WTC11 (cell line): ENCODE measurements around the gene SAG.

Experiments
- CBFB ChIP-seq: sonication (generic); formaldehyde crosslinking; IDR thresholded peaks from 2 replicates; pipeline ENCODE4 v1.8.1; 2022; ENCODE audit warnings: mild to moderate bottlenecking, low read depth, missing genetic modification reagents
- NFYB ChIP-seq: sonication (generic); formaldehyde crosslinking; conservative IDR thresholded peaks from 2 replicates; pipeline ENCODE4 v1.8.0; 2022; ENCODE audit warnings: low read depth, missing genetic modification reagents
- NR2C2 ChIP-seq: sonication (generic); formaldehyde crosslinking; IDR thresholded peaks from 2 replicates; pipeline ENCODE4 v1.8.0; 2022; ENCODE audit warnings: mild to moderate bottlenecking, missing genetic modification reagents
- ZNF121 ChIP-seq: sonication (generic); formaldehyde crosslinking; IDR thresholded peaks from 2 replicates; pipeline ENCODE4 v1.8.0; 2023; ENCODE audit warnings: missing genetic modification reagents
- ZNF232 ChIP-seq: sonication (generic); formaldehyde crosslinking; IDR thresholded peaks from 2 replicates; pipeline ENCODE4 v1.8.0; 2022; ENCODE audit warnings: mild to moderate bottlenecking, missing genetic modification reagents
- TF ChIP-seq, protein P1 (sequence below): sonication (generic); formaldehyde crosslinking; IDR thresholded peaks from 2 replicates; pipeline ENCODE4 v1.8.1; 2022; ENCODE audit warnings: mild to moderate bottlenecking, moderate library complexity, missing genetic modification reagents
- TF ChIP-seq, protein P2 (sequence below): sonication (generic); formaldehyde crosslinking; IDR thresholded peaks from 2 replicates; pipeline ENCODE4 v1.8.1; 2023; ENCODE audit warnings: mild to moderate bottlenecking, missing genetic modification reagents, moderate library complexity
- TF ChIP-seq, protein P3 (sequence below): fragments of 200-600 bp; IDR thresholded peaks from 2 replicates; pipeline ENCODE4 v1.8.0; 2022; ENCODE audit warnings: antibody characterized with exemption

DNA sequence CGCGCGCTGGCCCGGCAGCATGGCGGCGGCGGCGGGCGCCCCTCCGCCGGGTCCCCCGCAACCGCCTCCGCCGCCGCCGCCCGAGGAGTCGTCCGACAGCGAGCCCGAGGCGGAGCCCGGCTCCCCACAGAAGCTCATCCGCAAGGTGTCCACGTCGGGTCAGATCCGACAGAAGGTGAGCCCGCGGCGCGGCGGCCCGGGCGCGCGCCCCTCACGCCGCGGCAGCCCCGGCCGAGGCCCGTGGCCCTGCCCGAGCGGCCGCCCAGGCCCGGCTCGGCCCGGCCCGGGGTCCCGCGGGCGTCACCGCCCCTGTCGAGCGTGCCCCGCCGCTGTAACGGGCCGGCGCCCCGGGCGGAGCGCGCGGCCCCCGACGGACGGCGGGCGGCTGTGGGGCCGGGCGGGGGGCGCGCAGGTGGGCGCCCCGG is 46.9 kb downstream of the SAG start:
- TF ChIP-seq, protein P1, sequence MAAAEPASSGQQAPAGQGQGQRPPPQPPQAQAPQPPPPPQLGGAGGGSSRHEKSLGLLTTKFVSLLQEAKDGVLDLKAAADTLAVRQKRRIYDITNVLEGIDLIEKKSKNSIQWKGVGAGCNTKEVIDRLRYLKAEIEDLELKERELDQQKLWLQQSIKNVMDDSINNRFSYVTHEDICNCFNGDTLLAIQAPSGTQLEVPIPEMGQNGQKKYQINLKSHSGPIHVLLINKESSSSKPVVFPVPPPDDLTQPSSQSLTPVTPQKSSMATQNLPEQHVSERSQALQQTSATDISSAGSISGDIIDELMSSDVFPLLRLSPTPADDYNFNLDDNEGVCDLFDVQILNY (CRISPR knock-in tag): no peak
- TF ChIP-seq, protein P2, sequence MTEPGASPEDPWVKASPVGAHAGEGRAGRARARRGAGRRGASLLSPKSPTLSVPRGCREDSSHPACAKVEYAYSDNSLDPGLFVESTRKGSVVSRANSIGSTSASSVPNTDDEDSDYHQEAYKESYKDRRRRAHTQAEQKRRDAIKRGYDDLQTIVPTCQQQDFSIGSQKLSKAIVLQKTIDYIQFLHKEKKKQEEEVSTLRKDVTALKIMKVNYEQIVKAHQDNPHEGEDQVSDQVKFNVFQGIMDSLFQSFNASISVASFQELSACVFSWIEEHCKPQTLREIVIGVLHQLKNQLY (CRISPR knock-in tag): no peak
- TF ChIP-seq NR2C2 (no peak), NFYB (CRISPR knock-in tag) (no peak), ZNF121 (CRISPR knock-in tag) (no peak), CBFB (CRISPR knock-in tag) (no peak), ZNF232 (no peak)
- TF ChIP-seq, protein P3, sequence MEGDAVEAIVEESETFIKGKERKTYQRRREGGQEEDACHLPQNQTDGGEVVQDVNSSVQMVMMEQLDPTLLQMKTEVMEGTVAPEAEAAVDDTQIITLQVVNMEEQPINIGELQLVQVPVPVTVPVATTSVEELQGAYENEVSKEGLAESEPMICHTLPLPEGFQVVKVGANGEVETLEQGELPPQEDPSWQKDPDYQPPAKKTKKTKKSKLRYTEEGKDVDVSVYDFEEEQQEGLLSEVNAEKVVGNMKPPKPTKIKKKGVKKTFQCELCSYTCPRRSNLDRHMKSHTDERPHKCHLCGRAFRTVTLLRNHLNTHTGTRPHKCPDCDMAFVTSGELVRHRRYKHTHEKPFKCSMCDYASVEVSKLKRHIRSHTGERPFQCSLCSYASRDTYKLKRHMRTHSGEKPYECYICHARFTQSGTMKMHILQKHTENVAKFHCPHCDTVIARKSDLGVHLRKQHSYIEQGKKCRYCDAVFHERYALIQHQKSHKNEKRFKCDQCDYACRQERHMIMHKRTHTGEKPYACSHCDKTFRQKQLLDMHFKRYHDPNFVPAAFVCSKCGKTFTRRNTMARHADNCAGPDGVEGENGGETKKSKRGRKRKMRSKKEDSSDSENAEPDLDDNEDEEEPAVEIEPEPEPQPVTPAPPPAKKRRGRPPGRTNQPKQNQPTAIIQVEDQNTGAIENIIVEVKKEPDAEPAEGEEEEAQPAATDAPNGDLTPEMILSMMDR: no peak; the same call in 1 of the 2 replicates
